Calu3 (cell line): ENCODE results near the gene ZFP92. TPM values are rescaled to one million over a fixed set of nuclear protein-coding genes. Genes with fewer than 3 reads are reported as not detected.

Source experiments
- BruUV-seq: library from RNA; stranded (reverse); fragments of 400-500 nt; replicated peaks from 2 replicates; lab custom pipeline; 2021; lab: Mats Ljungman, UMichigan
- CTCF ChIA-PET: fragments of 300-600 bp; sonication (Branson Sonifier 250); formaldehyde crosslinking; loops from one replicate; lab custom pipeline; 2022; ENCODE audit warnings: antibody characterized with exemption; lab: Charles Lee
- DNase-seq: peaks from one replicate; pipeline ENCODE4 v3.0.0; 2022
- H3K27ac Mint-ChIP-seq: one replicate; pipeline ENCODE4 v1.8.0; 2022; ENCODE audit warnings: mixed read lengths; ENCODE audit not compliant: unreplicated experiment
- H3K27me3 Mint-ChIP-seq: one replicate; pipeline ENCODE4 v1.8.0; 2022; ENCODE audit warnings: mixed read lengths; ENCODE audit not compliant: unreplicated experiment
- H3K36me3 Mint-ChIP-seq: one replicate; pipeline ENCODE4 v1.8.0; 2022; ENCODE audit warnings: mild to moderate bottlenecking, moderate library complexity, mixed read lengths; ENCODE audit not compliant: insufficient read depth, unreplicated experiment
- H3K4me1 Mint-ChIP-seq: one replicate; pipeline ENCODE4 v1.8.0; 2022; ENCODE audit warnings: mild to moderate bottlenecking, low read depth, mixed read lengths; ENCODE audit not compliant: unreplicated experiment
- H3K4me3 Mint-ChIP-seq: one replicate; pipeline ENCODE4 v1.8.0; 2022; ENCODE audit warnings: mild to moderate bottlenecking, low read depth, moderate library complexity, mixed read lengths; ENCODE audit not compliant: unreplicated experiment
- H3K9me3 Mint-ChIP-seq: one replicate; pipeline ENCODE4 v1.8.0; 2022; ENCODE audit warnings: low read depth, mixed read lengths; ENCODE audit not compliant: unreplicated experiment
- intact Hi-C: fragments of 100-400 bp; cut with micrococcal nuclease; formaldehyde crosslinking; loops from one replicate; pipeline ENCODE4 v1.10.0; 2022; ENCODE audit not compliant: unreplicated experiment
- total RNA-seq: library from RNA; stranded (reverse); gene quantifications from 2 replicates; pipeline ENCODE4 v1.2.3, GENCODE V29; 2022
- TF ChIP-seq, protein P1 (sequence below): fragments of 200-600 bp; IDR thresholded peaks from one replicate; pipeline ENCODE4 v1.8.0; 2022; ENCODE audit warnings: antibody characterized with exemption; ENCODE audit not compliant: unreplicated experiment

The ZFP92 gene
- total RNA-seq, 1 experiment from 2014 or later: 0.19 TPM

DNA sequence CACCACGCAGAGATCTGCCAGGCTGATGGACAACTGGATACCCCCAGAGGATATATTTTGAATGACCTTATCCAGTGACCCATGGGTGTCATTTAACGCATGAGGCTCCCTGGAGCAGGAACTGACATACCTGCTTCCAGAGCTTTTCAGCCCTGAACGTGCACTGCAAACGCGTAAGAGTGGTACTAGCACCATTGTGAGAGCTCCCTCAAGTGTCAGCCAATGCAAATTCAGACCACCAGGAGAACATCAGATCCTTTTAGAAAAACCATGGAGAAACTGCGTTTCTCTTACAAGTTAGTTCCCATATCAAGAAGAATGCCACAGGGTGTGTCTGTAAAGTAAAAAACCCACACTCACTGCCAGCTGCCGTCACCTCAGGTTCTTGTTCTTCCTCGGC is 27.3 kb downstream of the ZFP92 start:
- intact Hi-C loops: no loop called here
- BruUV-seq: no TSS peak
- no peak overlapping the region for H3K4me3 Mint-ChIP-seq
- peaks cover 63% of the 10 kb centered on the region for H3K27me3 Mint-ChIP-seq
- TF ChIP-seq, protein P1, sequence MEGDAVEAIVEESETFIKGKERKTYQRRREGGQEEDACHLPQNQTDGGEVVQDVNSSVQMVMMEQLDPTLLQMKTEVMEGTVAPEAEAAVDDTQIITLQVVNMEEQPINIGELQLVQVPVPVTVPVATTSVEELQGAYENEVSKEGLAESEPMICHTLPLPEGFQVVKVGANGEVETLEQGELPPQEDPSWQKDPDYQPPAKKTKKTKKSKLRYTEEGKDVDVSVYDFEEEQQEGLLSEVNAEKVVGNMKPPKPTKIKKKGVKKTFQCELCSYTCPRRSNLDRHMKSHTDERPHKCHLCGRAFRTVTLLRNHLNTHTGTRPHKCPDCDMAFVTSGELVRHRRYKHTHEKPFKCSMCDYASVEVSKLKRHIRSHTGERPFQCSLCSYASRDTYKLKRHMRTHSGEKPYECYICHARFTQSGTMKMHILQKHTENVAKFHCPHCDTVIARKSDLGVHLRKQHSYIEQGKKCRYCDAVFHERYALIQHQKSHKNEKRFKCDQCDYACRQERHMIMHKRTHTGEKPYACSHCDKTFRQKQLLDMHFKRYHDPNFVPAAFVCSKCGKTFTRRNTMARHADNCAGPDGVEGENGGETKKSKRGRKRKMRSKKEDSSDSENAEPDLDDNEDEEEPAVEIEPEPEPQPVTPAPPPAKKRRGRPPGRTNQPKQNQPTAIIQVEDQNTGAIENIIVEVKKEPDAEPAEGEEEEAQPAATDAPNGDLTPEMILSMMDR: no peak
- no peak overlapping the region for H3K27ac Mint-ChIP-seq
- H3K9me3 Mint-ChIP-seq: no peaks in the 10 kb centered on the region
- DNase-seq: no peak
- CTCF ChIA-PET: no interaction called here
- peaks cover 1% of the 10 kb centered on the region for H3K36me3 Mint-ChIP-seq
- H3K4me1 Mint-ChIP-seq: no peaks in the 10 kb centered on the region

DNA sequence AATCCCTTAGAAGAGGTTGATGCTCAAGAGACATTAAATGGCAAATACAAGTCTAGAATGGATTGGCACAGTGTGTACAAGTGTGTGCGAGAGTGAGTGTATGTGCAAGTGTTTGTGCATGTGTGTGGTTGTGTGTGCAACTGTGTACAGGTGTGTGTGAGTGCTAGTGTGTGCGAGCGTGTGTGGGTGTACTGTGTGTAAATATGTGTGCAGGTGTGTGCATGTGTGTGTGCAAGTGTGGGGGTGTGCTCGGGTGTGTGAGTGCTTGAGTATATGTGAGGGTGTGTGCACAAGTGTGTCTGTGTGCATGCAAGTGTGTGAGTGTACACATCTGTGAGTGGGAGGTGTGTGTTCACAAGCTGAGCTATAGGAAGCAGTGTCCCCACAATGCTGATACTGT is 28.7 kb downstream of the ZFP92 start:
- H3K27ac Mint-ChIP-seq: no peak overlapping the region
- no peak for DNase-seq
- CTCF ChIA-PET: no interaction called here
- peaks cover 53% of the 10 kb centered on the region for H3K27me3 Mint-ChIP-seq
- H3K4me1 Mint-ChIP-seq: no peaks in the 10 kb centered on the region
- H3K9me3 Mint-ChIP-seq: no peaks in the 10 kb centered on the region
- TF ChIP-seq, protein P1: no peak
- intact Hi-C loops: no loop called here
- H3K36me3 Mint-ChIP-seq: peaks cover 13% of the 10 kb centered on the region
- no TSS peak for BruUV-seq
- no peak overlapping the region for H3K4me3 Mint-ChIP-seq

DNA sequence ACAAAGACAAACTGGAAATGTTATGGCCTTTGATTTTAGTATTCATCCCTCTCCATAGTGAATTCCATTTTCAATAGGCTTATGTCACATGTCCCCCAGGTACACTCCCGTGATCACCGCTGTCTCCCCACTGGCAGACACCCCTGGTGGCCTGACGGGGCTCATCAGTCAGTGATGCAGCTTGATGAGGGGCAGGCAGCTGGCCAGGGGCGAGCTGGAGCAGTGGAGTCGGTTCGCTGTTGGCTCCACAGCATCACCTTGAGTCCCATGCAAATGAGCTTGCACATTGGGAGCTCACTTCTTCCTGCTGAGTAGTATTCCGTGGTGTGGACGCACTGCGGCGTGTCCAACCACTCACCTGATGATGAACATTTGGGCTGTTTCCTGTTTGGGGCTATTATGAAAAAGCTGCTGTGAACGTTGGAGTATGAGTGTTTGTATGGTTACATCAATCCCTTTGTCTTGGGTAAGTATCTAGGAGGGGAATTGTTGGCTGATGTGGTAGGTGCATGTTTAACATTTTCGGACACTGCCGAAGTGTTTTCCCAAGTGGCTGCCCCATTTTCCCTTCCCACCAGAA is 29.4 kb downstream of the ZFP92 start:
- intact Hi-C loops: no loop called here
- H3K9me3 Mint-ChIP-seq: no peaks in the 10 kb centered on the region

DNA sequence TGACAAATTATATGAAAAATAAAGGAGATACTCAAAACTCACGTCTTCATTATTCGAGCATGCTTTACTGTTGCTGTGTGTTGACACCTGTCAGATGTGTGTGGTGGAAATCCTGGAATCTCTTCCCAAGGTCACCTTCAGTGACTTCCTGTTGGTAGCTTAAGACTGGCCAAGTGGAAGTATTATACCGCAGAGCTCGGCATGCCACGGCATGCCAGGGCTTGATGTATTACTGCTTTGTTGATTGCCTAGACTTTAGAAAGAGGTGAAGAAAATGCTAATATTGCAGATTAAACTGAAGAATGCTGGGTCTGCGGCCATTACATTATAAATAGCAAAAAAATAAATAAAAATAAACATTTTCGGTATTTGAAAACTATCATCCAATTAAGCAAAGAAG is 30.0 kb downstream of the ZFP92 start:
- no peaks in the 10 kb centered on the region for H3K9me3 Mint-ChIP-seq
- H3K4me3 Mint-ChIP-seq: no peak overlapping the region
- TF ChIP-seq, protein P1: no peak
- H3K27me3 Mint-ChIP-seq: peaks cover 40% of the 10 kb centered on the region
- peaks cover 13% of the 10 kb centered on the region for H3K36me3 Mint-ChIP-seq
- intact Hi-C loops: no loop called here
- no TSS peak for BruUV-seq
- no peaks in the 10 kb centered on the region for H3K4me1 Mint-ChIP-seq
- H3K27ac Mint-ChIP-seq: no peak overlapping the region
- DNase-seq: no peak
- CTCF ChIA-PET: interaction anchor here (0.6 kb wide), 1 partner anchor 44 kb away, joined by 3 read pairs; no protein-coding TSS in a partner anchor

More for the DNA sequence above, 29.4 kb downstream of the ZFP92 start:
- H3K4me1 Mint-ChIP-seq: no peaks in the 10 kb centered on the region
- no TSS peak for BruUV-seq
- peaks cover 46% of the 10 kb centered on the region for H3K27me3 Mint-ChIP-seq
- TF ChIP-seq, protein P1: no peak
- no peak for DNase-seq
- H3K36me3 Mint-ChIP-seq: peaks cover 13% of the 10 kb centered on the region
- no peak overlapping the region for H3K4me3 Mint-ChIP-seq
- CTCF ChIA-PET: interaction anchor here (0.6 kb wide), 1 partner anchor 43 kb away, joined by 3 read pairs; no protein-coding TSS in a partner anchor
- H3K27ac Mint-ChIP-seq: no peak overlapping the region
